ENCODE results near the gene PLCB4. TPM values are rescaled to one million over a fixed set of nuclear protein-coding genes. Genes with fewer than 3 reads are reported as not detected.

PLCB4 gene
- total and polyA plus RNA-seq, 12 donors: 0.26 to 8.5 (median 2.8) TPM

- Histone ChIP-seq H3K9me3 (replicated peaks in 1 of 3) (no peaks in the 10 kb centered on the region), H3K27ac (no peak overlapping the region), H3K36me3 (replicated peaks in 1 of 2) (no peaks in the 10 kb centered on the region), H3K4me3 (no peak overlapping the region), H3K27me3 (no peaks in the 10 kb centered on the region), H3K4me1 (replicated peaks in 1 of 2) (no peaks in the 10 kb centered on the region)
- TF ChIP-seq CTCF (IDR thresholded peaks at IDR 0.05) (no peak), POLR2A (IDR thresholded peaks at IDR 0.05) (no peak)
- no peak for DNase-seq
- intact Hi-C loops (cut with DNase I): no loop called here
- 84 to 95% (median 87%) methylated on average over 2 of the region's 2 CpGs for WGBS, 4 donors
These were observed 46.5 kb upstream of the PLCB4 start for GRCh38 chr20:9022376-9022775.

GRCh38 chr20:9024606-9025005, 44.3 kb upstream of the PLCB4 start:
- 82 to 97% (median 90%) methylated on average over 4 of the region's 4 CpGs for WGBS, 4 donors
- no peak for DNase-seq
- Histone ChIP-seq H3K27ac (no peak overlapping the region), H3K9me3 (replicated peaks in 1 of 3) (no peaks in the 10 kb centered on the region), H3K4me1 (replicated peaks in 1 of 2) (no peaks in the 10 kb centered on the region), H3K4me3 (no peak overlapping the region), H3K27me3 (no peaks in the 10 kb centered on the region), H3K36me3 (replicated peaks in 1 of 2) (no peaks in the 10 kb centered on the region)
- intact Hi-C loops (cut with DNase I): no loop called here
- TF ChIP-seq CTCF (IDR thresholded peaks at IDR 0.05) (no peak), POLR2A (IDR thresholded peaks at IDR 0.05) (no peak)

GRCh38 chr20:9025011-9025410, 43.9 kb upstream of the PLCB4 start:
- Histone ChIP-seq H3K27ac (no peak overlapping the region), H3K4me3 (no peak overlapping the region), H3K27me3 (no peaks in the 10 kb centered on the region), H3K36me3 (replicated peaks in 1 of 2) (no peaks in the 10 kb centered on the region), H3K9me3 (replicated peaks in 1 of 3) (no peaks in the 10 kb centered on the region), H3K4me1 (replicated peaks in 1 of 2) (no peaks in the 10 kb centered on the region)
- 90 to 98% (median 94%) methylated on average over 4 to 5 of the region's 5 CpGs for WGBS, 4 donors
- no peak for DNase-seq
- TF ChIP-seq CTCF (IDR thresholded peaks at IDR 0.05) (no peak), POLR2A (IDR thresholded peaks at IDR 0.05) (no peak)
- intact Hi-C loops (cut with DNase I): no loop called here

GRCh38 chr20:9025643-9026042, 43.2 kb upstream of the PLCB4 start:
- no peak for DNase-seq
- H3K36me3 ChIP-seq (replicated peaks in 1 of 2): no peaks in the 10 kb centered on the region
- no peaks in the 10 kb centered on the region for H3K27me3 ChIP-seq
- H3K27ac ChIP-seq: no peak overlapping the region
- intact Hi-C loops (cut with DNase I): no loop called here
- no peaks in the 10 kb centered on the region for H3K4me1 ChIP-seq (replicated peaks in 1 of 2)
- WGBS, 4 donors: 74 to 79% (median 76%) methylated on average over 4 of the region's 4 CpGs
- TF ChIP-seq CTCF (IDR thresholded peaks at IDR 0.05) (no peak), POLR2A (IDR thresholded peaks at IDR 0.05) (no peak)
- no peaks in the 10 kb centered on the region for H3K9me3 ChIP-seq (replicated peaks in 1 of 3)
- H3K4me3 ChIP-seq: no peak overlapping the region

Data from adrenal gland (tissue), 12 donors.